Hematopoietic multipotent progenitor cell (in vitro differentiated cells): ENCODE measurements around the gene C16orf54. TPM values are rescaled to one million over a fixed set of nuclear protein-coding genes. Genes with fewer than 3 reads are reported as not detected.
"Not testable (repeated sequence)": the region's sequence is repeated elsewhere in the genome, so short reads cannot be mapped to it uniquely, and the experiment has no call there.

Experiments used
- DNase-seq, 3 donors: peaks; one replicate each; pipeline ENCODE4 v3.0.0-alpha.2; 2011 to 2015; ENCODE audit warnings: low read depth in 2 of 3, low spot score in 2 of 3
- total RNA-seq: library from RNA; depleted of rRNA; stranded (reverse); fragments of >200 nt; gene quantifications from one replicate; pipeline ENCODE4 v1.2.3, GENCODE V29; 2012

Gene C16orf54
- total RNA-seq, 1 donor = 64.9 TPM

- DNase-seq = no peak
Observed at GRCh38 chr16:29770250-29770929, 24.6 kb upstream of the C16orf54 start.

DNA sequence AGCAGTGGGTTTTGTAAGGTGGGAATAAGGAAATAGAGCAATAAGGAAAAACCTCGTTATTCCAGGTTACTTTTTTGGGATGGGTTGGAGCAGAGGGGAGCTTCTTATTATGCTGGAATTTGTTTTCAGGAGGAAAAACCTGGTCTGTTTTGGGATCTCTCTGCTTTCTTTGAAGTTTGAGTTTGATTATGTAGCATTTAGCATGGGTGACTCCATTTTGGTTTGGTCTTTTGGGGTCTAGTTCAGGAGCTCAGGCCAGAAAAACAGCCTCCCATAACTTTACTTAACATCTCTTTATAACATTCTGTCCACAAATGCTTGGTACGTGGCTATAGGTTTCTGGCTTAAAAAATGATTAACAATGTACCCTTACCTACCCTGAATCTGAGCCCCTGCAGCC lies 23.7 kb upstream of the C16orf54 start:
- no peak for DNase-seq

- DNase-seq = no peak
Observed at GRCh38 chr16:29767062-29767461, 21.3 kb upstream of the C16orf54 start.

DNA sequence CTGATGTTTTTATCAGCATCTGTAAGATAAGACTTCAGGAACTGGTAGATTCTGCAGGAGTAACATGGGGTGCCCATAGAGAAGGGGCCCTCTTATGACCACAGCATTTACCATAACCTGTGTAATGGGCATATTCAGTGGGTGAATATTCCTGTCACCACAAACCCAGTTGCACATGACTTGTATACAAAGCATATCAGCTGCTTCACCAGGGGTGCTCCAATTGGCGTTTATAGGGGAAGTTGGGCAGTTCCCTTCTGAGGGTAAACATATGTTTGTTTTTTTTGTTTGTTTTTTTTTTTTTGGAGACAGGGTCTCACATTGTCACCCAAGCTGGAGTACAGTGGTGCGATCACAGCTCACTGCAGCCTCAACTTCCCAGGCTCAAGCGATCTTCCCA lies 20.8 kb upstream of the C16orf54 start:
- no peak for DNase-seq

- DNase-seq = no peak
Observed at GRCh38 chr16:29765167-29766032, 19.6 kb upstream of the C16orf54 start.

- DNase-seq = no peak
Observed at GRCh38 chr16:29763326-29763725, 17.5 kb upstream of the C16orf54 start.

GRCh38 chr16:29761882-29762281 lies 16.1 kb upstream of the C16orf54 start:
- DNase-seq = no peak

- DNase-seq = not testable (repeated sequence)
Observed at GRCh38 chr16:29761280-29761651, 15.5 kb upstream of the C16orf54 start.

- no peak for DNase-seq
Observed at GRCh38 chr16:29760567-29761279, 14.9 kb upstream of the C16orf54 start.

DNA sequence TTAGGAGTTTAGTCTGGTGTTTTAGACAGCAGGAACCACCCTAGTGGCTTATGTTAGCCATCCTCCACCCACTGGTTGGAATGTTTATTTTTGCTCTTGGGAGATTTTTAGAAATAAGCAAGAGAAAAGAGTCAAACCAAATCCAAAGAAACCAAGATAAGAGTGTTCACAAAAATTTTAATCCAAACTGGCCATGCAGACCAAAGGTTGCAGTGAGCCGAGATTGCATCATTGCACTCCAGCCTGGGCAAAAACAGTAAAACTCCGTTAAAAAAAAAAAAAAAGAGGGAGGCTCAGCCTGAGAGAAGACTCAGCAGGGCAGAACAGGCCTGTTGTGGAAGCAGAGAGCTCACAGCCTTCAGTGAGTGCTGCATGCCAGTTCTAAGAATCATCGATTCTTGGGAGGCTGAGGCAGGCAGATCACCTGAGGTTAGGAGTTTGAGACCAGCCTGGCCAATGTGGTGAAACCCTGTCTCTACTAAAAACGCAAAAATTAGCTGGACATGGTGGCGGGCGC lies 12.2 kb upstream of the C16orf54 start:
- DNase-seq = no peak

- DNase-seq = not testable (repeated sequence)
Observed at GRCh38 chr16:29757086-29757485, 11.3 kb upstream of the C16orf54 start.

DNA sequence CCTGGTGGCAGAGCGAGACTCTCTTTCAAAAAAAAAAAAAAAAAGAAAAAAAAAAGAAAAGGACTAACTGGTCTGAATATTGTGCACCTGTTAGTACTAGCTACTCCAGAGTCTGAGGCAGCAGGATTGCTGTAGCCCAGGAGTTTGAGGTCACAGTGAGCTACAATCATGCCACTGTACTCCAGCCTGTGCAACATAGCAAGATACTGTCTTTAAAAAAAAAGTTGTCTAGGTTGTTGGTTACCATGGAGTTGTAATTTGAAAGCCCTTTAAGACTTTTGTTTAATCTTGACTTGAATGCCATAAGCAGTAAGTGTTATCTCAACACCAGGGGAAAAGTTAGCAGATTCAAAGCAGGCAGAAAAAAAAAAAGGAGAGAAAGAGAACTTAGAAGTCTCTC lies 10.9 kb upstream of the C16orf54 start:
- peak in 1 of 3 donors; percentile 40 for DNase-seq

GRCh38 chr16:29753516-29753915 lies 7.7 kb upstream of the C16orf54 start:
- no peak for DNase-seq

DNA sequence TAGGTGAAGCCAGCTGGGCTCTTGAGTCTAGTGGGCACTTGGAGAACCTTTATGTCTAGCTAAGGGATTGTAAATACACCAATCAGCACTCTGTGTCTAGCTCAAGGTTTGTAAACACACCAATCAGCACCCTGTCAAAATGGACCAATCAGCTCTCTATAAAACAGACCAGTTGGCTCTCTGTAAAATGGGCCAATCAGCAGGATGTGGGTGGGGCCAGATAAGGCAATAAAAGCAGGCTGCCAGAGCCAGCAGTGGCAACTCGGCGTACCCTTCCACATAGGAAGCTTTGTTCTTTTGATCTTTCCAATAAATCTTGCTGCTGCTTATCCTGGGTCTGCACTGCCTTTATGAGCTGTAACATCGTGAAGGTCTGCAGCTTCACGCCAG lies 3.0 kb upstream of the C16orf54 start:
- not testable (repeated sequence) for DNase-seq

- DNase-seq = no peak
Observed at GRCh38 chr16:29747947-29748759, 2.4 kb upstream of the C16orf54 start.

DNA sequence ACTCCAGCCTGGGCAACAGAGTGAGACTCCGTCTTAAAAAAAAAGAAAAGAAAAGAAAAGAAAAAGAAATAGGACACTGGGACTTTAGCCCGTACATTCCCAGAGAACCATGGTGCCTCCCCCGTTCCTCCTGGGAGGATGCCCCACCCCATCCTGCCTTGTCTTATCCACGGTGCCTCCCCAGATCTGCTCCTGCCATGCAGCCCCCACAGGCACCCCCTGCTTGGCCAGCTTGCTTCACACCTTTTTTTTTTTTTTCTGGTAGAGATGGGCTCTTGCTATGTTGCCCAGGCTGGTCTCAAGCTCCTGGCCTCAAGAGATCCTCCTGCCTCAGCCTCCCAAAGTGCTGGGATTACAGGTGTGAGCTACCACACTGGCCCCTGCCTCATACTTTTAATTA lies 728 bp upstream of the C16orf54 start:
- DNase-seq = not testable (repeated sequence)

DNA sequence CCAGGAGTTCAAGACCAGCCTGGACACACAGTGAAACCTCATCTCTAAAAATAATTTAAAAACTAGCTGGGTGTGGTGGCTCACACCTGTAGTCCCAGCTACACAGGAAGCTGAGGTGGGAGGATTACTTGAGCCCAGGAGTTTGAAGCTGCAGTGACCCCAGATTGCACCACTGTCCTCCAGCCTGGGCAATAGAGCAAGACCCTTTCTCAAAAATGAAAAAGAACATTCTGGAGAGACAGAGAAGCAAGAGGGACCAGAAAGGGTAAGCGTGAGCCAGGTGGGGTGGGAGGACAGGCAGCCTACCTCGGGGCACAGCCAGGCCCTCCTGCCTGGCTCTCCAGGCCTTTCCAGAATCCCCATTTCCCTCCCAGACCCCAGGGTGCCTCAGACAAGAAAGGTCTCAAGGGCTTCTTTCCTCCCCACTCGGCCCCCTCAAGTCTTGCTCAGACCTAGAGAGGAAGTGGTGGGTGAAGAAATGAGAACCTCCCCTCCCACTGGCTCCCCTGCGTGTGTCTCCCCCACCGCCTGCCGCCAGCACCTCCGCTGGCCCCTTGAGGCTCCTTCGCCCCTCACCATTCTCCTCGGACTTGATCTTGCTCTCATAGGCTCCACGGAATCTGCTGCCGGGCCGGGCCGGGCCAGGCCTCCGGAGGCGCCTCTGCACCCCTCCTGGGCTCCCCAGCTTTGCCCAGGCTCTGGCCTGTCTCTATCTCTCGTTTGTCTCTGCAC lies 503 bp downstream of the C16orf54 start:
- DNase-seq = peak in 2 of 3 donors; percentile 69 to 85

DNA sequence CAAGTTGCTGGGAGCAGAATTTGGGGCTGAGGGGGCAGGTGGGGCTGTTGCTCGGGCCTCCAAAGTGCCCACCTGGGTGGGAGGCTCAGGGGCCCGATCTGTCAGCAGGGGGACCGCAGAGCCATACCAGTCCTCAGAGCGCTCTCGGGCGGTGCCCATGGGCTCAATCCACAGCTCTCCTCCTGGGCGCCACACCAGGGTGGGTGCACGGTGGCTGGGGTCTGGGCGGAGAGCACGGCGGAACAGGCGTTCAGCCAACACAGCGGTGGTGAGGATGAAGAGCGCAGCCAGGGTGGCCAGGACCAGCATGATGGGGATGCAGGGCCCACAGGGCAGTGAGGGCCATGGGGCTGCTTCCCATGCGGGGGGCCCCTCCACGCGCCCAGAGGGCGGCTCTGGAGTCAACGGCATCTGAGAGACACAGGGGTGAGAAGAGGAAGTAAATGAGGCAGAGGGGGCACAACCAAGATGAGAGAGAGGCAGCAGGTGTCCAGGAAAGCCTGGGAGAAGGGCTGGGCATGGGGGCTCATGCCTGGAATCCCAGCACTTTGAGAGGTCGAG lies 1.2 kb downstream of the C16orf54 start:
- DNase-seq = peak in 1 of 3 donors; percentile 47

- no peak for DNase-seq
Observed at GRCh38 chr16:29743827-29744531, 1.8 kb downstream of the C16orf54 start.
